GM23248 (cell line): ENCODE measurements around the gene PID1. TPM values are rescaled to one million over a fixed set of nuclear protein-coding genes. Genes with fewer than 3 reads are reported as not detected.

Experiments used
- DNase-seq: peaks from one replicate; pipeline ENCODE4 v3.0.0-alpha.2; 2015
- H2AFZ ChIP-seq: fragments of 200-600 bp; sonication (generic); 2 replicates; pipeline ENCODE4 v1.6.1; 2016; ENCODE audit warnings: antibody characterized with exemption
- H3F3A ChIP-seq: fragments of 200-600 bp; sonication (generic); 2 replicates; pipeline ENCODE4 v1.6.1; 2016; ENCODE audit warnings: mild to moderate bottlenecking, antibody characterized with exemption, mixed run types; ENCODE audit not compliant: insufficient read depth
- H3K27ac ChIP-seq: fragments of 200-600 bp; sonication (generic); 2 replicates; pipeline ENCODE4 v1.5.1; 2016; ENCODE audit warnings: mild to moderate bottlenecking
- H3K27me3 ChIP-seq: fragments of 200-600 bp; sonication (generic); replicated peaks from 2 replicates; pipeline ENCODE4 v1.6.1; 2016; ENCODE audit warnings: mild to moderate bottlenecking; ENCODE audit not compliant: insufficient read depth
- H3K36me3 ChIP-seq: fragments of 200-600 bp; sonication (generic); 2 replicates; pipeline ENCODE4 v1.6.1; 2016; ENCODE audit warnings: low read depth, mild to moderate bottlenecking
- H3K4me1 ChIP-seq: fragments of 200-600 bp; sonication (generic); 2 replicates; pipeline ENCODE4 v1.6.1; 2016; ENCODE audit warnings: mild to moderate bottlenecking; ENCODE audit not compliant: insufficient read depth
- H3K4me2 ChIP-seq: fragments of 200-600 bp; sonication (generic); one replicate; pipeline ENCODE4 v1.6.1; 2016; ENCODE audit warnings: mild to moderate bottlenecking; ENCODE audit not compliant: unreplicated experiment
- H3K4me3 ChIP-seq: fragments of 200-600 bp; sonication (generic); 2 replicates; pipeline ENCODE4 v1.5.1; 2016; ENCODE audit warnings: mild to moderate bottlenecking
- H3K79me2 ChIP-seq: fragments of 200-600 bp; sonication (generic); 2 replicates; pipeline ENCODE4 v1.6.1; 2016; ENCODE audit warnings: mild to moderate bottlenecking; ENCODE audit not compliant: insufficient read depth
- H3K9ac ChIP-seq: fragments of 200-600 bp; sonication (generic); 2 replicates; pipeline ENCODE4 v1.6.1; 2016; ENCODE audit warnings: mild to moderate bottlenecking
- H3K9me2 ChIP-seq: fragments of 200-600 bp; sonication (generic); 2 replicates; pipeline ENCODE4 v1.6.1; 2016; ENCODE audit warnings: mixed run types, mild to moderate bottlenecking, moderate library complexity; ENCODE audit not compliant: insufficient read depth
- H3K9me3 ChIP-seq: fragments of 200-600 bp; sonication (generic); one replicate; pipeline ENCODE4 v1.6.1; 2017; ENCODE audit warnings: low read depth
- H4K20me1 ChIP-seq: fragments of 200-600 bp; sonication (generic); 2 replicates; pipeline ENCODE4 v1.6.0; 2016; ENCODE audit not compliant: insufficient read depth
- EZH2 ChIP-seq: fragments of 200-600 bp; sonication (generic); IDR thresholded peaks from 2 replicates; pipeline ENCODE4 v1.6.1; 2018; ENCODE audit warnings: antibody characterized with exemption, mild to moderate bottlenecking; ENCODE audit not compliant: insufficient read depth, poor library complexity, severe bottlenecking
- EZH2phosphoT487 ChIP-seq: fragments of 200-600 bp; sonication (generic); IDR thresholded peaks from 2 replicates; pipeline ENCODE4 v1.6.1; 2018; ENCODE audit warnings: antibody characterized with exemption, moderate library complexity, mild to moderate bottlenecking, low read depth; ENCODE audit not compliant: insufficient read depth
- WGBS, 2 experiments: methylation state at CpG; one replicate each; pipeline ENCODE4 v1.1.6; 2015 to 2017; ENCODE audit warnings: low lambda C conversion rate in 2 of 2, low coverage in 1 of 2; ENCODE audit errors: missing lambda C conversion rate in 2 of 2; 5-methylcytosine and 5-hydroxymethylcytosine counted together
- in situ Hi-C: fragments of 300-500 bp; cut with MboI; formaldehyde crosslinking; loops from 2 replicates; pipeline ENCODE4 v1.15.0; 2020
- polyA plus RNA-seq: library from polyadenylated mRNA; unstranded; fragments of >200 nt; fragmentation: Nextera tagmentation; extraction: Ambion mirVana; gene quantifications from 2 replicates; pipeline ENCODE4 v1.2.1, GENCODE V29; 2016
- total RNA-seq: library from RNA; depleted of rRNA; stranded (reverse); fragments of >200 nt; shearing (Covaris generic); gene quantifications from 2 replicates; pipeline ENCODE4 v1.2.3, GENCODE V29; 2014

Gene PID1
- total and polyA plus RNA-seq, 2 experiments from 2014 or later: 5.9 to 8.6 TPM

GRCh38 chr2:229243890-229244560 lies 27.1 kb downstream of the PID1 start:
- no peaks in the 10 kb centered on the region for H3F3A ChIP-seq
- H3K4me1 ChIP-seq: no peaks in the 10 kb centered on the region
- in situ Hi-C loops: no loop called here
- H3K9me3 ChIP-seq: no peaks in the 10 kb centered on the region
- no peak for TF ChIP-seq EZH2
- no peak for TF ChIP-seq EZH2phosphoT487
- H3K9me2 ChIP-seq: no peaks in the 10 kb centered on the region
- no peak overlapping the region for H3K27ac ChIP-seq
- no peak overlapping the region for H3K4me2 ChIP-seq
- H3K4me3 ChIP-seq: no peak overlapping the region
- no peaks in the 10 kb centered on the region; the same call in 1 of the 2 replicates for H3K36me3 ChIP-seq
- H2AFZ ChIP-seq: no peak overlapping the region
- WGBS, 2 experiments: 15 to 20% methylated on average over 2 of the region's 2 CpGs
- H4K20me1 ChIP-seq: no peaks in the 10 kb centered on the region
- no peak overlapping the region for H3K9ac ChIP-seq
- no peak for DNase-seq
- H3K27me3 ChIP-seq: no peaks in the 10 kb centered on the region
- no peaks in the 10 kb centered on the region for H3K79me2 ChIP-seq

DNA sequence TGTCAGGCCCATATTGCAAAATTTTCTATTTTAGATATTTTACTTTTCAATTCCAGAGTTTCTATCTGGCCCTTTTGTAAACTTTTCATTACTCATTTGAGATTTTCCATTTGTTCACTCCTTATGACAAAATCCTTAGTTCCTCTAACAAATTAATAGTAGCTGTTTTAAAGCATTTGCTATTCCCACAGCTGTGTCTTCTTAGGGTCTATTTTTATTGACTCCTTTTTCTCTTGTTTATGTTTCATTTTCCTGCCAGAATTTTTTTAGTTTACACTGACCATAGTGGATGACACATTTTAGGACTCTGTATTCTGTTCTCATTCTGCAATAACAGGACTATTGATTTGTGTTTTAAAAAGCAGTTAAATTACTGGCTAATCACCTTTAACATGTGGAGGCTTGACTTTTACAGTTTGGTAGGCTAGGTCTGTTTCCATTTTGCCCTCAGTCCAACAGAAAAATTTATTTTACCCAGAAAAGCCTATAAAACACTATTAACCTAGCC lies 30.0 kb downstream of the PID1 start:
- TF ChIP-seq EZH2 (no peak), EZH2phosphoT487 (no peak)
- no peaks in the 10 kb centered on the region for H3K79me2 ChIP-seq
- in situ Hi-C loops: no loop called here

GRCh38 chr2:229239021-229239420 lies 32.1 kb downstream of the PID1 start:
- in situ Hi-C loops: no loop called here

More for the DNA sequence above, 30.0 kb downstream of the PID1 start:
- Histone ChIP-seq H3K27me3 (no peaks in the 10 kb centered on the region), H2AFZ (no peak overlapping the region), H4K20me1 (no peaks in the 10 kb centered on the region), H3K27ac (no peak overlapping the region), H3K9me3 (no peaks in the 10 kb centered on the region), H3K4me3 (no peak overlapping the region), H3K4me2 (no peak overlapping the region), H3K9ac (no peak overlapping the region), H3K4me1 (no peaks in the 10 kb centered on the region), H3F3A (no peaks in the 10 kb centered on the region), H3K9me2 (no peaks in the 10 kb centered on the region), H3K36me3 (no peaks in the 10 kb centered on the region; the same call in 1 of the 2 replicates)
- no peak for DNase-seq

GRCh38 chr2:229237270-229237669 lies 33.8 kb downstream of the PID1 start:
- H3K36me3 ChIP-seq: no peaks in the 10 kb centered on the region; the same call in 1 of the 2 replicates

More at GRCh38 chr2:229239021-229239420, 32.1 kb downstream of the PID1 start:
- no peaks in the 10 kb centered on the region; the same call in 1 of the 2 replicates for H3K36me3 ChIP-seq
- H3K4me3 ChIP-seq: no peak overlapping the region
- no peak for DNase-seq
- no peak overlapping the region for H3K27ac ChIP-seq
- no peaks in the 10 kb centered on the region for H3F3A ChIP-seq
- no peak overlapping the region for H3K9ac ChIP-seq
- no peaks in the 10 kb centered on the region for H3K9me2 ChIP-seq
- no peaks in the 10 kb centered on the region for H3K9me3 ChIP-seq
- H3K4me2 ChIP-seq: no peak overlapping the region
- H2AFZ ChIP-seq: no peak overlapping the region
- TF ChIP-seq EZH2phosphoT487 (no peak), EZH2 (no peak)
- no peaks in the 10 kb centered on the region for H3K27me3 ChIP-seq
- no peaks in the 10 kb centered on the region for H3K79me2 ChIP-seq
- no peaks in the 10 kb centered on the region for H3K4me1 ChIP-seq
- H4K20me1 ChIP-seq: no peaks in the 10 kb centered on the region
- WGBS, 2 experiments: 41 to 46% methylated on average over 2 of the region's 2 CpGs

More at GRCh38 chr2:229237270-229237669, 33.8 kb downstream of the PID1 start:
- Histone ChIP-seq H3K9me3 (no peaks in the 10 kb centered on the region), H2AFZ (no peak overlapping the region), H3K9me2 (no peaks in the 10 kb centered on the region), H3K27ac (no peak overlapping the region), H3K4me1 (no peaks in the 10 kb centered on the region), H3K4me2 (no peak overlapping the region), H3K9ac (no peak overlapping the region), H4K20me1 (no peaks in the 10 kb centered on the region), H3K4me3 (no peak overlapping the region), H3K79me2 (no peaks in the 10 kb centered on the region), H3F3A (no peaks in the 10 kb centered on the region), H3K27me3 (no peaks in the 10 kb centered on the region)
- no peak for DNase-seq
- WGBS, 2 experiments: 39 to 46% methylated on average over 2 of the region's 2 CpGs
- no peak for TF ChIP-seq EZH2phosphoT487
- TF ChIP-seq EZH2: no peak
- in situ Hi-C loops: no loop called here
